ENCODE measurements around the gene NUP62. TPM values are rescaled to one million over a fixed set of nuclear protein-coding genes. Genes with fewer than 3 reads are reported as not detected.
"Not testable (repeated sequence)": the region's sequence is repeated elsewhere in the genome, so short reads cannot be mapped to it uniquely, and the experiment has no call there.

NUP62 gene
- total RNA-seq, 1 donor from 2014 or later: 61.1 TPM

GRCh38 chr19:49975051-49975450, 45.7 kb upstream of the NUP62 start:
- no peak for DNase-seq (ENCODE audit: low read depth)
- Histone ChIP-seq H3K27me3 (ENCODE audit: control insufficient read depth, insufficient read depth, low read length) (peaks cover 16% of the 10 kb centered on the region), H3K4me3 (ENCODE audit: low read depth, low read length) (no peak overlapping the region), H3K36me3 (ENCODE audit: control insufficient read depth, insufficient read depth, low read length) (no peaks in the 10 kb centered on the region)
- TF ChIP-seq, protein P1, sequence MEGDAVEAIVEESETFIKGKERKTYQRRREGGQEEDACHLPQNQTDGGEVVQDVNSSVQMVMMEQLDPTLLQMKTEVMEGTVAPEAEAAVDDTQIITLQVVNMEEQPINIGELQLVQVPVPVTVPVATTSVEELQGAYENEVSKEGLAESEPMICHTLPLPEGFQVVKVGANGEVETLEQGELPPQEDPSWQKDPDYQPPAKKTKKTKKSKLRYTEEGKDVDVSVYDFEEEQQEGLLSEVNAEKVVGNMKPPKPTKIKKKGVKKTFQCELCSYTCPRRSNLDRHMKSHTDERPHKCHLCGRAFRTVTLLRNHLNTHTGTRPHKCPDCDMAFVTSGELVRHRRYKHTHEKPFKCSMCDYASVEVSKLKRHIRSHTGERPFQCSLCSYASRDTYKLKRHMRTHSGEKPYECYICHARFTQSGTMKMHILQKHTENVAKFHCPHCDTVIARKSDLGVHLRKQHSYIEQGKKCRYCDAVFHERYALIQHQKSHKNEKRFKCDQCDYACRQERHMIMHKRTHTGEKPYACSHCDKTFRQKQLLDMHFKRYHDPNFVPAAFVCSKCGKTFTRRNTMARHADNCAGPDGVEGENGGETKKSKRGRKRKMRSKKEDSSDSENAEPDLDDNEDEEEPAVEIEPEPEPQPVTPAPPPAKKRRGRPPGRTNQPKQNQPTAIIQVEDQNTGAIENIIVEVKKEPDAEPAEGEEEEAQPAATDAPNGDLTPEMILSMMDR (IDR thresholded peaks at IDR 0.05; ENCODE audit: insufficient read depth, low read length, poor library complexity, severe bottlenecking): no peak

GRCh38 chr19:49973987-49974386, 44.7 kb upstream of the NUP62 start:
- Histone ChIP-seq H3K36me3 (ENCODE audit: control insufficient read depth, insufficient read depth, low read length) (no peaks in the 10 kb centered on the region), H3K27me3 (ENCODE audit: control insufficient read depth, insufficient read depth, low read length) (peaks cover 18% of the 10 kb centered on the region), H3K4me3 (ENCODE audit: low read depth, low read length) (no peak overlapping the region)
- TF ChIP-seq, protein P1 (IDR thresholded peaks at IDR 0.05; ENCODE audit: insufficient read depth, low read length, poor library complexity, severe bottlenecking): no peak
- DNase-seq (ENCODE audit: low read depth): no peak

GRCh38 chr19:49972841-49973240, 43.5 kb upstream of the NUP62 start:
- no peak for DNase-seq (ENCODE audit: low read depth)
- Histone ChIP-seq H3K4me3 (ENCODE audit: low read depth, low read length) (no peak overlapping the region), H3K36me3 (ENCODE audit: control insufficient read depth, insufficient read depth, low read length) (no peaks in the 10 kb centered on the region), H3K27me3 (ENCODE audit: control insufficient read depth, insufficient read depth, low read length) (peaks cover 19% of the 10 kb centered on the region)
- TF ChIP-seq, protein P1 (IDR thresholded peaks at IDR 0.05; ENCODE audit: insufficient read depth, low read length, poor library complexity, severe bottlenecking): no peak

DNA sequence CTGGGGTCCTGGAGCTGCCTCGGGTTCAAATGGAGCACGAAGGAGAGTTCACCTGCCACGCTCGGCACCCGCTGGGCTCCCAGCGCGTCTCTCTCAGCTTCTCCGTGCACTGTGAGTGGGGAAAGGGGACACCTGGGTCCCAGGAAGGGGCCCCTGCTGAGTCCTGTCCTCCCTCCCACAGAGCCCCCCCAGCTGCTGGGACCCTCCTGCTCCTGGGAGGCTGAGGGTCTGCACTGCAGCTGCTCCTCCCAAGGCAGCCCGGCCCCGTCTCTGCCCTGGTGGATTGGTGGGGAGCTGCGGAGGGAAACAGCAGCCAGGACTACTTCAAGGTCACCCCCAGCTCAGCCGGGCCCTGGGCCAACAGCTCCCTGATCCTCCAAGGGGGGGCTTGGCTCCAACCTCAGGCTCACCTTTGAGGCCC, 42.7 kb upstream of the NUP62 start:
- no peak for DNase-seq (ENCODE audit: low read depth)
- Histone ChIP-seq H3K36me3 (ENCODE audit: control insufficient read depth, insufficient read depth, low read length) (no peaks in the 10 kb centered on the region), H3K4me3 (ENCODE audit: low read depth, low read length) (no peak overlapping the region), H3K27me3 (ENCODE audit: control insufficient read depth, insufficient read depth, low read length) (peaks cover 19% of the 10 kb centered on the region)
- TF ChIP-seq, protein P1 (IDR thresholded peaks at IDR 0.05; ENCODE audit: insufficient read depth, low read length, poor library complexity, severe bottlenecking): no peak

DNA sequence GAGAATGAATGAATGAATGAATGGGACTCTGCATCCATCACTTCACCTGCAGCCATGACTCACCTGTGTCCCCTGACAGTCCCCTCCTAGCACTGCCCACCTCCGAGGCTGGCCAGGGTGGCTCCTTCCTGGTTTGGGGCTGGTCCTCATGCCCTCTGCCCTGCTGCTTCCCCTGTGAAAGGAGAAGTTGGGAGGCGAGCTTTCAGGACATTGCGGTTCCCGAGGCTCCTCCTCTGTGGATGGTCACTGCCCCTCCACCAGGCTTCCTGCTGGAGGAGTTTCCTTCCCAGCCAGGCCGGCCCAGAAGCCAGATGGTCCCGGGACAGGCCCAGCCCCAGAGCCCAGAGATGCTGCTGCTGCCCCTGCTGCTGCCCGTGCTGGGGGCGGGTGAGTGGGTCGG, 40.1 kb upstream of the NUP62 start:
- not testable (repeated sequence) for H3K36me3 ChIP-seq (ENCODE audit: control insufficient read depth, insufficient read depth, low read length); DNase-seq (ENCODE audit: low read depth); H3K4me3 ChIP-seq (ENCODE audit: low read depth, low read length)
- peaks cover 19% of the 10 kb centered on the region for H3K27me3 ChIP-seq (ENCODE audit: control insufficient read depth, insufficient read depth, low read length)

GRCh38 chr19:49968279-49968922, 39.1 kb upstream of the NUP62 start:
- Histone ChIP-seq H3K4me3 (ENCODE audit: low read depth, low read length) (no peak overlapping the region), H3K27me3 (ENCODE audit: control insufficient read depth, insufficient read depth, low read length) (peaks cover 19% of the 10 kb centered on the region), H3K36me3 (ENCODE audit: control insufficient read depth, insufficient read depth, low read length) (no peaks in the 10 kb centered on the region)
- TF ChIP-seq, protein P1 (IDR thresholded peaks at IDR 0.05; ENCODE audit: insufficient read depth, low read length, poor library complexity, severe bottlenecking): no peak
- no peak for DNase-seq (ENCODE audit: low read depth)

GRCh38 chr19:49960980-49961379, 31.7 kb upstream of the NUP62 start, which contains the start of gene SIGLEC11:
Gene SIGLEC11, minus strand, starts transcription at chr19:49961172. Its CDS starts 91 bp downstream, at chr19:49961081.
- not testable (repeated sequence) for H3K36me3 ChIP-seq (ENCODE audit: control insufficient read depth, insufficient read depth, low read length); DNase-seq (ENCODE audit: low read depth); H3K27me3 ChIP-seq (ENCODE audit: control insufficient read depth, insufficient read depth, low read length); H3K4me3 ChIP-seq (ENCODE audit: low read depth, low read length)

DNA sequence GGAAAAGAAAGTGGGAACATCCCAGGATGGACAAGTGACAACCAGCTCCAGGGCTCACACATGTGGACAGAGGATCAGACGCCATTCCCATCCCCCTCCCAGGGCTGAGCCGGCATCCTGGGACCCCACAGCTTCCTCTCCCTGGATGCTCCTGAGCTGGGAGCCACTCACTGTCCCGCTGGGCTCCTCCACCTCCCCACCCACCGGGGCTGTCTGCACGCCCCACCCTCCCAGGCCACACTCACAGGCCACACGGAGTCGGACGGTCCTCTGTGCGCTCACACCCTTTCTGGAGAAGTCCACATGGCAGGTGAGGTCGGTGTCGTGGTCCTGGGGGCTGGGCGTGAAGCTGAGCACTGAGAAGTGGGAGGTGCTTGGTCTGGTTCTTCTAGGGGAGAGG, 30.6 kb upstream of the NUP62 start:
- DNase-seq (ENCODE audit: low read depth); H3K4me3 ChIP-seq (ENCODE audit: low read depth, low read length); H3K36me3 ChIP-seq (ENCODE audit: control insufficient read depth, insufficient read depth, low read length); H3K27me3 ChIP-seq (ENCODE audit: control insufficient read depth, insufficient read depth, low read length): not testable (repeated sequence)

DNA sequence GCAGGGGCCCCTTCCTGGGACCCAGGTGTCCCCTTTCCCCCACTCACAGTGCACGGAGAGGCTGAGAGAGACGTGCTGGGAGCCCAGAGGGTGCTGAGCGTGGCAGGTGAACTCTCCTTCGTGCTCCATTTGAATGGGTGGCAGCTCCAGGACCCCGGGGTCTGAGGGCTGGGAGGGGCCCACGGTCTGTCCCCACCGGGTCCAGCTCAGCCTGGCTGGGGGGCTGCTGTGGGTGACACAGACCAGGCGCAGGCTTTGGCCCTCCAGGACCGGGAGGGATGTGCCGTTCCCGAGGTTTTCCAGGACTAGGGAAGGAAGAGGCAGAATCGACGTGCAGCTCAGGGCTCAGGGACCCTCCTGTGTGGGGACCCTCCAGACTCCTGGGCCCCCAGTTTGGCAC, 29.3 kb upstream of the NUP62 start:
- DNase-seq (ENCODE audit: low read depth): not testable (repeated sequence)
- H3K27me3 ChIP-seq (ENCODE audit: control insufficient read depth, insufficient read depth, low read length): peaks cover 11% of the 10 kb centered on the region

DNA sequence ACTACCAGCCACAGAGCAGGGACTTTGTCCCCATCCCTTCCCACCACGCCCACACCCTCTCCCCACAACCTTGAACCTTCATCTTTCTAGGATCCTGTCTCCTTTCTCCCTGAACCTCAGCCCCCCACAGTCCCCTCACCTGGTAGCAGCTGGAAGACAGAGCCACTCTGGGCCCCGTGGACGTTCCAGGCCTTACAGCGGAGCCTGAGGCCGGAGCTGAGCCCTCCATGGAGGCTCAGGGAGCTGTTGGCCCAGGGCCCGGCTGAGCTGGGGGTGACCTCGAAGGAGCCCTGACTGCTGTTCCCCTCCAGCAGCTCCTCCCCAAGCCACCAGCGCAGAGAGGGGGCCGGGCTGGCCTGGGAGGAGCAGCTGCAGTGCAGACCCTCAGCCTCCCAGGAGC, 28.8 kb upstream of the NUP62 start:
- not testable (repeated sequence) for DNase-seq (ENCODE audit: low read depth); H3K4me3 ChIP-seq (ENCODE audit: low read depth, low read length); H3K36me3 ChIP-seq (ENCODE audit: control insufficient read depth, insufficient read depth, low read length)
- peaks cover 16% of the 10 kb centered on the region for H3K27me3 ChIP-seq (ENCODE audit: control insufficient read depth, insufficient read depth, low read length)

More for the DNA sequence above, 29.3 kb upstream of the NUP62 start:
- H3K36me3 ChIP-seq (ENCODE audit: control insufficient read depth, insufficient read depth, low read length); H3K4me3 ChIP-seq (ENCODE audit: low read depth, low read length): not testable (repeated sequence)
